GM19035 (cell line): ENCODE results near the gene NPEPL1.
"Not testable (repeated sequence)": the region's sequence is repeated elsewhere in the genome, so short reads cannot be mapped to it uniquely, and the experiment has no call there.

Source experiments
- ATAC-seq: cut with Tn5 transposase; IDR thresholded peaks from one replicate; pipeline ENCODE4 v1.9.1; 2021; ENCODE audit not compliant: unreplicated experiment

Gene NPEPL1

GRCh38 chr20:58692579-58693225, at the start of gene NPEPL1:
Gene NPEPL1 (plus strand): TSS chr20:58692800. CDS start chr20:58692901, 101 bp downstream.
- ATAC-seq: peak; percentile 89

- not testable (repeated sequence) for ATAC-seq
Observed at GRCh38 chr20:58642896-58643295, 49.7 kb upstream of the NPEPL1 start.

- ATAC-seq: no peak
Observed at GRCh38 chr20:58645412-58645968, 47.1 kb upstream of the NPEPL1 start.

- no peak for ATAC-seq
Observed at GRCh38 chr20:58646257-58646656, 46.3 kb upstream of the NPEPL1 start.

- no peak for ATAC-seq
Observed at GRCh38 chr20:58646703-58647102, 45.9 kb upstream of the NPEPL1 start.

GRCh38 chr20:58647162-58647795, 45.3 kb upstream of the NPEPL1 start:
- no peak for ATAC-seq

GRCh38 chr20:58647796-58648501, 44.7 kb upstream of the NPEPL1 start:
- ATAC-seq: no peak

GRCh38 chr20:58648502-58648825, 44.1 kb upstream of the NPEPL1 start:
- ATAC-seq: not testable (repeated sequence)

- ATAC-seq: no peak
Observed at GRCh38 chr20:58649288-58650180, 43.1 kb upstream of the NPEPL1 start.

GRCh38 chr20:58650181-58650775, 42.3 kb upstream of the NPEPL1 start:
- no peak for ATAC-seq

GRCh38 chr20:58650776-58651558, 41.6 kb upstream of the NPEPL1 start, which contains the start of gene STX16:
Gene STX16 (plus strand): TSS chr20:58651283. CDS start chr20:58652007, 724 bp downstream.
- peak; percentile 66 for ATAC-seq

- no peak for ATAC-seq
Observed at GRCh38 chr20:58651559-58651945, 41.0 kb upstream of the NPEPL1 start.

- peak; percentile 55 for ATAC-seq
Observed at GRCh38 chr20:58651946-58652605, 40.5 kb upstream of the NPEPL1 start.

GRCh38 chr20:58652606-58653294, 39.9 kb upstream of the NPEPL1 start:
- ATAC-seq: no peak

- no peak for ATAC-seq
Observed at GRCh38 chr20:58654337-58654736, 38.3 kb upstream of the NPEPL1 start.

GRCh38 chr20:58655328-58656107, 37.1 kb upstream of the NPEPL1 start:
- no peak for ATAC-seq

- no peak for ATAC-seq
Observed at GRCh38 chr20:58656831-58657230, 35.8 kb upstream of the NPEPL1 start.

GRCh38 chr20:58657262-58657661, 35.3 kb upstream of the NPEPL1 start:
- no peak for ATAC-seq
